Keratinocyte (primary cell): ENCODE data around the gene TSC22D3. TPM values are rescaled to one million over a fixed set of nuclear protein-coding genes. Genes with fewer than 3 reads are reported as not detected.
"Not testable (repeated sequence)": the region's sequence is repeated elsewhere in the genome, so short reads cannot be mapped to it uniquely, and the experiment has no call there.

Experiments
- DNase-seq: peaks from one replicate; pipeline ENCODE4 v3.0.0-alpha.2; 2011; ENCODE audit warnings: low read depth, missing footprints, low spot score
- FAIRE-seq: peaks from 2 replicates; lab custom pipeline; 2011; peaks lifted over from hg19 to GRCh38; lab: Jason Lieb, UNC
- H2AFZ ChIP-seq: 2 replicates; pipeline ENCODE4 v1.6.0; 2012; ENCODE audit warnings: low read length, control low read depth, inconsistent platforms; ENCODE audit not compliant: control insufficient read depth
- H3K27ac ChIP-seq: 2 replicates; pipeline ENCODE4 v1.5.1; 2011; ENCODE audit warnings: low read length; ENCODE audit not compliant: control insufficient read depth, insufficient read depth
- H3K27me3 ChIP-seq: 3 replicates; pipeline ENCODE4 v1.6.0; 2011; ENCODE audit warnings: low read length; ENCODE audit not compliant: control insufficient read depth, insufficient read depth; ENCODE audit errors: extremely low read depth
- H3K36me3 ChIP-seq, 2 experiments: 2 replicates in 1 of 2; 3 replicates in 1 of 2; pipeline ENCODE4 v1.5.1; 2011; ENCODE audit warnings: low read length in 2 of 2, mild to moderate bottlenecking in 1 of 2; ENCODE audit not compliant: control insufficient read depth in 2 of 2, insufficient read depth in 2 of 2; ENCODE audit errors: extremely low read depth in 1 of 2
- H3K4me1 ChIP-seq: 3 replicates; pipeline ENCODE4 v1.5.1; 2011; ENCODE audit warnings: low read length; ENCODE audit not compliant: control insufficient read depth, insufficient read depth; ENCODE audit errors: extremely low read depth
- H3K4me2 ChIP-seq: 3 replicates; pipeline ENCODE4 v1.6.0; 2011; ENCODE audit warnings: low read depth, low read length; ENCODE audit not compliant: control insufficient read depth, insufficient read depth; ENCODE audit errors: extremely low read depth
- H3K4me3 ChIP-seq, 3 experiments: fragments of 200-600 bp in 1 of 3; sonication (generic) in 1 of 3; 2 replicates in 2 of 3; 3 replicates in 1 of 3; pipeline ENCODE4 v1.5.1; 2011 to 2016; ENCODE audit warnings: low read length in 3 of 3, mild to moderate bottlenecking in 3 of 3, control low read depth in 2 of 3, inconsistent platforms in 1 of 3, low read depth in 1 of 3, mixed read lengths in 1 of 3, mixed run types in 1 of 3, moderate library complexity in 1 of 3; ENCODE audit not compliant: control insufficient read depth in 2 of 3, insufficient read depth in 2 of 3; ENCODE audit errors: extremely low read depth in 1 of 3
- H3K79me2 ChIP-seq: 2 replicates; pipeline ENCODE4 v1.6.0; 2012; ENCODE audit warnings: low read length; ENCODE audit not compliant: control insufficient read depth, insufficient read depth
- H3K9ac ChIP-seq: 3 replicates; pipeline ENCODE4 v1.6.0; 2011; ENCODE audit warnings: low read length; ENCODE audit not compliant: control insufficient read depth, insufficient read depth; ENCODE audit errors: extremely low read depth
- H3K9me1 ChIP-seq: 3 replicates; pipeline ENCODE4 v1.6.0; 2011; ENCODE audit warnings: low read length; ENCODE audit not compliant: control insufficient read depth, insufficient read depth; ENCODE audit errors: extremely low read depth
- H3K9me3 ChIP-seq: 2 replicates; pipeline ENCODE4 v1.5.1; 2012; ENCODE audit warnings: low read depth, low read length; ENCODE audit not compliant: control insufficient read depth
- H4K20me1 ChIP-seq: 3 replicates; pipeline ENCODE4 v1.6.0; 2011; ENCODE audit warnings: low read length; ENCODE audit not compliant: control insufficient read depth, insufficient read depth; ENCODE audit errors: extremely low read depth
- CTCF ChIP-seq, 3 experiments: IDR thresholded peaks in 1 of 3; conservative IDR thresholded peaks in 1 of 3; optimal IDR thresholded peaks in 1 of 3; 2 replicates in 2 of 3; 3 replicates in 1 of 3; pipeline versions ENCODE3 to v1.5.1; 2011; ENCODE audit warnings: low read length in 3 of 3, mild to moderate bottlenecking in 3 of 3, moderate library complexity in 2 of 3, control low read depth in 1 of 3, inconsistent platforms in 1 of 3; ENCODE audit not compliant: insufficient read depth in 2 of 3; ENCODE audit errors: extremely low read depth in 1 of 3
- EZH2 ChIP-seq: IDR thresholded peaks from one replicate; pipeline ENCODE4 v1.6.1; 2012; ENCODE audit warnings: inconsistent platforms, mild to moderate bottlenecking, low read length, moderate library complexity
- dilution Hi-C: fragments of 300-500 bp; cut with MboI; formaldehyde crosslinking; loops from one replicate; pipeline ENCODE4 v1.7.0; 2020; ENCODE audit warnings: low sequenced_read_pairs; ENCODE audit not compliant: extremely low pct_ligation_motif_present
- polyA plus RNA-seq, 5 experiments: library from polyadenylated mRNA; depleted of rRNA in 3 of 5; stranded (reverse) in 3 of 5; stranded (forward) in 1 of 5; unstranded in 1 of 5; fragments of >200 nt; gene quantifications; 1 replicate in 1 of 5; 2 replicates in 3 of 5; 3 replicates in 1 of 5; pipeline versions ENCODE4 v1.2.1 to v1.2.3, GENCODE V29; 2011 to 2012; ENCODE audit warnings: missing spikeins in 2 of 5, low read depth in 1 of 5, low replicate concordance in 1 of 5

The TSC22D3 gene
- polyA plus RNA-seq, 1 donor (not counting 4 experiments of a cell fraction or from before 2014, with no cell fraction given), result 48.5 TPM

GRCh38 chrX:107672955-107673378, 102.6 kb downstream of the TSC22D3 start:
- Histone ChIP-seq H3K36me3 (no peaks in the 10 kb centered on the region), H4K20me1 (no peaks in the 10 kb centered on the region), H3K9me1 (no peaks in the 10 kb centered on the region), H3K4me2 (peak overlapping the region; percentile 52), H3K27ac (peak overlapping the region; percentile 88), H3K4me1 (peaks cover 25% of the 10 kb centered on the region), H2AFZ (no peak overlapping the region), H3K4me3 (no peak overlapping the region), H3K9me3 (no peaks in the 10 kb centered on the region), H3K27me3 (no peaks in the 10 kb centered on the region), H3K9ac (peak overlapping the region; percentile 91), H3K79me2 (no peaks in the 10 kb centered on the region)
- DNase-seq (no peak), FAIRE-seq (no peak)
- dilution Hi-C loops, result no loop called here
- no peak for TF ChIP-seq EZH2
- TF ChIP-seq CTCF (optimal IDR thresholded peaks at IDR 0.05 in 1 of 3, IDR thresholded peaks at IDR 0.05 in 1 of 3, conservative IDR thresholded peaks at IDR 0.05 in 1 of 3; ENCODE audit: extremely low read depth in 1 of 3, insufficient read depth in 2 of 3, low read length in 3 of 3), result peak in 2 of 3 experiments; percentile 71 to 75

- H3K9ac ChIP-seq, H4K20me1 ChIP-seq, H3K4me3 ChIP-seq, dilution Hi-C loops, H3K4me2 ChIP-seq, H3K36me3 ChIP-seq, H3K9me1 ChIP-seq, H3K27me3 ChIP-seq, H3K79me2 ChIP-seq, H3K9me3 ChIP-seq, DNase-seq, H2AFZ ChIP-seq, FAIRE-seq, H3K27ac ChIP-seq: not testable (repeated sequence)
- peaks cover 25% of the 10 kb centered on the region for H3K4me1 ChIP-seq
These were observed 104.3 kb downstream of the TSC22D3 start for GRCh38 chrX:107671256-107671655.
